GM20000 (cell line): ENCODE results near the gene HPD.

Experiments
- DNase-seq: peaks from one replicate; pipeline ENCODE4 v3.0.0; 2012; ENCODE audit warnings: low spot score
- CTCF ChIP-seq: IDR thresholded peaks from 2 replicates; pipeline ENCODE4 v1.5.1; 2012; ENCODE audit warnings: mild to moderate bottlenecking, control low read depth; ENCODE audit errors: extremely low read depth, missing control alignments

The HPD gene

GRCh38 chr12:121823727-121824115 is 34.9 kb downstream of the HPD start:
- no peak for TF ChIP-seq CTCF
- DNase-seq = no peak

DNA sequence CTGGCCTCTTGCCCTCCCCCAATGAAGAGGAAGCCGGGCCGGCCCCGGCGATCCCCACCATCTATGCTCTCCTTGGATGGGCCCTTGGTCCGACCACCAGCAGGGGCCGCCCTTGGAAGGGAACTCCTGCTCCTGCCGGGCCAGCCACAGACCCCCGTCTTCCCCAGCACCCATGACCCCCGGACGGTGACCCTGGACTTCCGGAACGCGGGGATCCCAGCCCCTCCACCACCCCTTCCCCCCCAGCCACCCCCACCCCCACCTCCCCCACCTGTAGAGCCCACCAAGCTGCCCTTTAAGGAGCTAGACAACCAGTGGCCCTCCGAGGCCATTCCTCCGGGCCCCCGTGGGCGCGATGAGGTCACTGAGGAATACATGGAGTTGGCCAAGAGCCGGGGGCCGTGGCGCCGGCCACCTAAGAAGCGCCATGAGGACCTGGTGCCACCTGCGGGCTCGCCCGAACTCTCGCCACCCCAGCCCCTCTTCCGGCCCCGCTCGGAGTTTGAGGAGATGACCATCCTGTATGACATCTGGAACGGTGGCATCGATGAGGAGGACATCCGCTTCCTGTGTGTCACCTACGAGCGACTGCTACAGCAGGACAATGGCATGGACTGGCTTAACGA is 35.4 kb downstream of the HPD start:
- no peak for TF ChIP-seq CTCF
- DNase-seq = no peak

GRCh38 chr12:121822393-121823100 is 36.1 kb downstream of the HPD start:
- no peak for TF ChIP-seq CTCF
- no peak for DNase-seq

DNA sequence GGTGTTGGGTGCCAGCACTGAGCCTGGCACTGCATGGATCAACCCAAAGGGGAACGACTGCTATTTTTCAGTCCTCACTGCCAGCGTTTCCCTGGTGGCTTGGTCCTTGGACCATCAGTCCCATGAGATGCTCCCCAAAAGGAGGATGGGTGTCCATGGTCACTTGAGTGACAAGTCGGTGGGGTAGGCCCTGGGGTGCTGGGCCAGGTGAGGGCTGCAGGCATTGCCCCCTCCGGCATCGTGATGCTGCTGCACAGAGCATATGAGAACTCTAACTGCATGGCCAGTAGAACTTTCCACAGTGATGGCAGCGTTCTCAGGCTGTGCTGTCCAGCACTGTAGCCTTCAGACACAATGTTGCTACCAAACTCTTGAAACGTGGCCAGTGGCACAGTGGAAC is 38.6 kb downstream of the HPD start:
- DNase-seq = no peak
- no peak for TF ChIP-seq CTCF

- DNase-seq = no peak
- TF ChIP-seq CTCF = no peak
Measured at GRCh38 chr12:121819212-121819949, 39.3 kb downstream of the HPD start.

GRCh38 chr12:121817648-121818043 is 41.0 kb downstream of the HPD start:
- DNase-seq = no peak
- no peak for TF ChIP-seq CTCF
